Measurements from ENCODE around the gene GPBP1.

GRCh38 chr5:57267805-57268204, 93.9 kb downstream of the GPBP1 start:
- TF ChIP-seq CTCF (conservative IDR thresholded peaks at IDR 0.05; ENCODE audit: low read length) (no peak), EZH2phosphoT487 (IDR thresholded peaks at IDR 0.05; ENCODE audit: borderline replicate concordance, low read depth, low read length) (no peak)
